Lung (tissue), 12 donors: ENCODE results near the gene PLA2G4E. TPM values are rescaled to one million over a fixed set of nuclear protein-coding genes. Genes with fewer than 3 reads are reported as not detected.

Experiments
- ATAC-seq: fragments of 200-7000 bp; cut with Tn5 transposase; one replicate; pipeline ENCODE4 v1.9.1; 2020; ENCODE audit warnings: moderate number of reproducible peaks; ENCODE audit not compliant: insufficient read depth, low FRiP score
- DNase-seq, 3 donors: peaks; one replicate each; pipeline ENCODE4 v3.0.0-alpha.2; 2013 to 2017
- H3K27ac ChIP-seq, 2 donors: one replicate each; pipeline ENCODE4 v1.5.1; 2013; ENCODE audit warnings: mild to moderate bottlenecking in 2 of 2, moderate library complexity in 2 of 2, control low read depth in 1 of 2, inconsistent platforms in 1 of 2, low read depth in 1 of 2, low read length in 1 of 2
- H3K27me3 ChIP-seq, 3 donors: one replicate each; pipeline ENCODE4 v1.5.1; 2013; ENCODE audit warnings: low read length in 2 of 3; ENCODE audit not compliant: control insufficient read depth in 3 of 3, insufficient read depth in 3 of 3
- H3K36me3 ChIP-seq, 4 donors: one replicate each; pipeline ENCODE4 v1.5.1; 2013; ENCODE audit warnings: low read length in 4 of 4, mild to moderate bottlenecking in 1 of 4, moderate library complexity in 1 of 4; ENCODE audit not compliant: control insufficient read depth in 4 of 4, insufficient read depth in 4 of 4
- H3K4me1 ChIP-seq, 5 donors: one replicate each; pipeline ENCODE4 v1.5.1; 2013; ENCODE audit warnings: low read length in 5 of 5, mild to moderate bottlenecking in 2 of 5, moderate library complexity in 1 of 5; ENCODE audit not compliant: control insufficient read depth in 5 of 5, insufficient read depth in 5 of 5
- H3K4me3 ChIP-seq: one replicate; pipeline ENCODE4 v1.5.1; 2013; ENCODE audit warnings: mild to moderate bottlenecking, control low read depth, moderate library complexity
- H3K9ac ChIP-seq, 2 donors: one replicate each; pipeline ENCODE4 v1.5.1; 2013; ENCODE audit warnings: low read length in 2 of 2, control low read depth in 1 of 2; ENCODE audit not compliant: insufficient read depth in 1 of 2
- H3K9me3 ChIP-seq, 4 donors: one replicate each; pipeline ENCODE4 v1.5.1; 2013; ENCODE audit warnings: low read length in 3 of 4, mild to moderate bottlenecking in 1 of 4, moderate library complexity in 1 of 4; ENCODE audit not compliant: control insufficient read depth in 4 of 4, insufficient read depth in 3 of 4
- CTCF ChIP-seq: IDR thresholded peaks from 2 replicates; pipeline ENCODE4 v1.5.1; 2012; ENCODE audit warnings: mild to moderate bottlenecking; ENCODE audit errors: control extremely low read depth, extremely low read depth
- WGBS, 2 donors: extraction: QIAGEN DNeasy Blood & Tissue Kit; methylation state at CpG; one replicate each; pipeline ENCODE4 v1.1.7; 2013; 5-methylcytosine and 5-hydroxymethylcytosine counted together
- polyA plus RNA-seq, 2 donors: library from polyadenylated mRNA; stranded (reverse); fragments of 200-250 nt; gene quantifications; one replicate each; pipeline ENCODE4 v1.2.1, GENCODE V29; 2013
- total RNA-seq, 2 donors: library from RNA; depleted of rRNA in 1 of 2; stranded (reverse); fragments of >200 nt in 1 of 2; gene quantifications; one replicate each; pipeline ENCODE4 v1.2.1, GENCODE V29; 2014 to 2021
- donor health status: control.
- donor health status: control.
- donor health status: Bipolar disorder and iron deficiency.
- donor health status: healthy.
- donor health status: DM: yes; HTN: yes; CAD: no.

Gene PLA2G4E
- total and polyA plus RNA-seq, 4 donors: 0.38 to 1.7 (median 1.7) TPM; not detected in 1

GRCh38 chr15:42027521-42027920 is 6.7 kb upstream of the PLA2G4E start:
- Histone ChIP-seq H3K4me1 (peaks cover 0 to 3% (median 0%) of the 10 kb centered on the region in 5 donors), H3K4me3 (no peak overlapping the region), H3K27me3 (no peaks in the 10 kb centered on the region), H3K36me3 (no peaks in the 10 kb centered on the region), H3K9ac (no peak overlapping the region), H3K9me3 (peaks cover 0 to 7% (median 0%) of the 10 kb centered on the region in 4 donors), H3K27ac (no peak overlapping the region)
- WGBS, 2 donors: 88 to 95% methylated on average over 7 of the region's 7 CpGs
- no peak for TF ChIP-seq CTCF
- DNase-seq (no peak), ATAC-seq (no peak)

GRCh38 chr15:42024303-42024702 is 3.5 kb upstream of the PLA2G4E start:
- H3K9me3 ChIP-seq: no peaks in the 10 kb centered on the region
- no peaks in the 10 kb centered on the region for H3K27me3 ChIP-seq
- H3K36me3 ChIP-seq: no peaks in the 10 kb centered on the region
- no peak for TF ChIP-seq CTCF
- H3K9ac ChIP-seq: no peak overlapping the region
- H3K4me3 ChIP-seq: no peak overlapping the region
- no peak for DNase-seq
- peak overlapping the region in 1 of 2 donors; percentile 72 for H3K27ac ChIP-seq
- peaks cover 0 to 3% (median 0%) of the 10 kb centered on the region in 5 donors for H3K4me1 ChIP-seq
- peak; percentile 69 for ATAC-seq
- 59 to 67% methylated on average over 4 of the region's 4 CpGs for WGBS, 2 donors

GRCh38 chr15:42021593-42021992 is 751 bp upstream of the PLA2G4E start:
- Histone ChIP-seq H3K9ac (no peak overlapping the region), H3K9me3 (no peaks in the 10 kb centered on the region), H3K4me1 (peaks cover 0 to 13% (median 4%) of the 10 kb centered on the region in 5 donors), H3K27me3 (no peaks in the 10 kb centered on the region), H3K4me3 (no peak overlapping the region), H3K36me3 (no peaks in the 10 kb centered on the region), H3K27ac (no peak overlapping the region)
- ATAC-seq: no peak
- no peak for DNase-seq
- TF ChIP-seq CTCF: no peak
- 94 to 97% methylated on average over 5 of the region's 5 CpGs for WGBS, 2 donors
